Caco-2 (cell line): ENCODE data around the gene WIPF2. TPM values are rescaled to one million over a fixed set of nuclear protein-coding genes. Genes with fewer than 3 reads are reported as not detected.
"Not testable (repeated sequence)": the region's sequence is repeated elsewhere in the genome, so short reads cannot be mapped to it uniquely, and the experiment has no call there.

Experiments
- BruUV-seq: library from RNA; stranded (reverse); fragments of 400-500 nt; replicated peaks from 2 replicates; lab custom pipeline; 2021; lab: Mats Ljungman, UMichigan
- CTCF ChIA-PET: fragments of 300-600 bp; sonication (Branson Sonifier 250); formaldehyde crosslinking; loops from one replicate; lab custom pipeline; 2022; ENCODE audit warnings: antibody characterized with exemption; lab: Charles Lee
- POLR2A ChIA-PET: fragments of 300-600 bp; sonication (Branson Sonifier 250); formaldehyde crosslinking; loops from one replicate; lab custom pipeline; 2022; ENCODE audit warnings: antibody characterized with exemption; lab: Charles Lee
- DNase-seq, 2 experiments: peaks; one replicate each; pipeline versions ENCODE4 v3.0.0 to v3.0.0-alpha.2; 2020 to 2022
- H3K27me3 ChIP-seq: replicated peaks from 2 replicates; pipeline ENCODE4 v1.6.0; 2011; ENCODE audit warnings: low read length; ENCODE audit not compliant: control insufficient read depth, insufficient read depth
- H3K36me3 ChIP-seq: 2 replicates; pipeline ENCODE4 v1.5.1; 2011; ENCODE audit warnings: low read length; ENCODE audit not compliant: control insufficient read depth, insufficient read depth
- H3K4me1 ChIP-seq: fragments of 250-450 bp; sonication (Bioruptor Pico); 2 replicates; pipeline ENCODE4 v1.5.1; 2020; ENCODE audit warnings: mild to moderate bottlenecking
- H3K4me3 ChIP-seq: 2 replicates; pipeline ENCODE4 v1.5.1; 2011; ENCODE audit warnings: low read depth, mild to moderate bottlenecking, control low read depth, low read length
- H3K9me3 ChIP-seq: fragments of 250-450 bp; sonication (Bioruptor Pico); 2 replicates; pipeline ENCODE4 v1.5.1; 2020; ENCODE audit warnings: mild to moderate bottlenecking, moderate library complexity
- H3K27ac Mint-ChIP-seq: one replicate; pipeline ENCODE4 v1.8.0; 2022; ENCODE audit warnings: mixed read lengths; ENCODE audit not compliant: unreplicated experiment
- H3K27me3 Mint-ChIP-seq: one replicate; pipeline ENCODE4 v1.8.0; 2022; ENCODE audit warnings: mixed read lengths; ENCODE audit not compliant: insufficient read depth, unreplicated experiment
- H3K36me3 Mint-ChIP-seq: one replicate; pipeline ENCODE4 v1.8.0; 2022; ENCODE audit warnings: mild to moderate bottlenecking, mixed read lengths; ENCODE audit not compliant: insufficient read depth, unreplicated experiment
- H3K4me1 Mint-ChIP-seq: one replicate; pipeline ENCODE4 v1.8.0; 2022; ENCODE audit warnings: low read depth, mixed read lengths; ENCODE audit not compliant: unreplicated experiment
- H3K4me3 Mint-ChIP-seq: one replicate; pipeline ENCODE4 v1.8.0; 2022; ENCODE audit warnings: mild to moderate bottlenecking, moderate library complexity, mixed read lengths; ENCODE audit not compliant: unreplicated experiment
- H3K9me3 Mint-ChIP-seq: one replicate; pipeline ENCODE4 v1.8.0; 2022; ENCODE audit warnings: mixed read lengths; ENCODE audit not compliant: unreplicated experiment
- intact Hi-C: fragments of 100-400 bp; cut with micrococcal nuclease; formaldehyde crosslinking; loops from one replicate; pipeline ENCODE4 v1.10.0; 2022; ENCODE audit not compliant: unreplicated experiment
- total RNA-seq: library from RNA; stranded (reverse); gene quantifications from 2 replicates; pipeline ENCODE4 v1.2.3, GENCODE V29; 2022
- TF ChIP-seq, protein P1 (sequence below), 2 experiments: fragments of 200-600 bp in 1 of 2; IDR thresholded peaks; 1 replicate in 1 of 2; 2 replicates in 1 of 2; pipeline versions ENCODE4 v1.5.1 to v1.8.0; 2011 to 2022; ENCODE audit warnings: antibody characterized with exemption in 1 of 2, control low read depth in 1 of 2, inconsistent platforms in 1 of 2, low read depth in 1 of 2, low read length in 1 of 2, mild to moderate bottlenecking in 1 of 2, moderate library complexity in 1 of 2; ENCODE audit not compliant: insufficient read depth in 1 of 2, severe bottlenecking in 1 of 2, unreplicated experiment in 1 of 2

Gene WIPF2
- total RNA-seq, 1 experiment from 2014 or later: 33.4 TPM

DNA sequence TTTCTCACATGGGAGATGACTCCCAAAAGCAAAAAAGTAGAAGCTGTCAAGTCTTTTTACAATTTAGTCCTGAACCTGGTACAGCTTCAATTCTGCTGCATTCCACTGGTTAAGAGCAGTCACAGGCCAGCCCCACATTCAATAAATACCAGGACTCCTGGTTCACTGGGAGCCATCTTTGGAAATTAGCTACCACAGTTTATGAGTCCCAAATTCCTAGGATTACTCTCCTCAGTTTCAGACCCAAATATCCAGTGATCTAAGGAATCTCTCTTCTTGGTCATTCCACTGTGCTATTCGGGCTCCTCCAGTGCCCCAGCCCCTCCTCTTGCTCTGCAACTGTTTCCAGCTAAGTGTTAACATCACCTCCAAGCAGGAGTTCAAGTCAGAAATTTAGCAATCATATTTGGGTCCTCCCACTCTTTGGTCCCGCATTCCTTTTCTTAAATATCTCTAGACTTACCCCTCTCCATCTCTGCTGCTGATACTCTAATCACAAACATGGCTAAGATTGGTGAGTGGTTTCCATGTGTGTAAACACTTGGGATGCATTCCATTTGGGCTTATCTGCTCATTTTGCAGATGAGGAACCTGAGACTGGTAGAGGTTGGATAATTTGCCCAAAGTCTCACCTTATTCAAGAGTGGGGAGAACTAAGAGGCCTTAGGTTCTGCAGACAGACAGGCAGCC, 9.6 kb upstream of the WIPF2 start:
- TF ChIP-seq, protein P1, sequence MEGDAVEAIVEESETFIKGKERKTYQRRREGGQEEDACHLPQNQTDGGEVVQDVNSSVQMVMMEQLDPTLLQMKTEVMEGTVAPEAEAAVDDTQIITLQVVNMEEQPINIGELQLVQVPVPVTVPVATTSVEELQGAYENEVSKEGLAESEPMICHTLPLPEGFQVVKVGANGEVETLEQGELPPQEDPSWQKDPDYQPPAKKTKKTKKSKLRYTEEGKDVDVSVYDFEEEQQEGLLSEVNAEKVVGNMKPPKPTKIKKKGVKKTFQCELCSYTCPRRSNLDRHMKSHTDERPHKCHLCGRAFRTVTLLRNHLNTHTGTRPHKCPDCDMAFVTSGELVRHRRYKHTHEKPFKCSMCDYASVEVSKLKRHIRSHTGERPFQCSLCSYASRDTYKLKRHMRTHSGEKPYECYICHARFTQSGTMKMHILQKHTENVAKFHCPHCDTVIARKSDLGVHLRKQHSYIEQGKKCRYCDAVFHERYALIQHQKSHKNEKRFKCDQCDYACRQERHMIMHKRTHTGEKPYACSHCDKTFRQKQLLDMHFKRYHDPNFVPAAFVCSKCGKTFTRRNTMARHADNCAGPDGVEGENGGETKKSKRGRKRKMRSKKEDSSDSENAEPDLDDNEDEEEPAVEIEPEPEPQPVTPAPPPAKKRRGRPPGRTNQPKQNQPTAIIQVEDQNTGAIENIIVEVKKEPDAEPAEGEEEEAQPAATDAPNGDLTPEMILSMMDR (IDR thresholded peaks at IDR 0.05; ENCODE audit: insufficient read depth in 1 of 2, low read depth in 1 of 2, low read length in 1 of 2, severe bottlenecking in 1 of 2, unreplicated experiment in 1 of 2): no peak
- H3K36me3 Mint-ChIP-seq: no peaks in the 10 kb centered on the region
- H3K9me3 Mint-ChIP-seq: no peaks in the 10 kb centered on the region
- peaks cover 9% of the 10 kb centered on the region for H3K4me1 Mint-ChIP-seq
- intact Hi-C loops: loop anchor here (10.0 kb wide), 1 partner anchor 145 kb away; no protein-coding TSS in a partner anchor
- H3K27me3 Mint-ChIP-seq: no peaks in the 10 kb centered on the region
- no peak overlapping the region for H3K4me3 ChIP-seq
- ChIA-PET CTCF (interaction anchor here (0.6 to 3.5 kb wide), 8 partner anchors 9 to 157 kb away, joined by 3 to 29 read pairs (median 4); partner anchors contain the start of gene WIPF2), POLR2A (interaction anchor here (1.3 kb wide), 1 partner anchor 9 kb away, joined by 17 read pairs; the partner anchor contains the start of gene WIPF2)
- peaks cover 12% of the 10 kb centered on the region for H3K4me1 ChIP-seq
- H3K36me3 ChIP-seq: no peaks in the 10 kb centered on the region
- no peaks in the 10 kb centered on the region for H3K9me3 ChIP-seq
- peak overlapping the region; percentile 42 for H3K27ac Mint-ChIP-seq
- H3K4me3 Mint-ChIP-seq: no peak overlapping the region
- H3K27me3 ChIP-seq: no peaks in the 10 kb centered on the region
- DNase-seq: no peak
- BruUV-seq: no TSS peak

GRCh38 chr17:40213914-40214313, 5.2 kb upstream of the WIPF2 start:
- POLR2A ChIA-PET: not testable (repeated sequence)

GRCh38 chr17:40218006-40218739, 931 bp upstream of the WIPF2 start:
- POLR2A ChIA-PET: interaction anchor here (0.5 to 2.5 kb wide), 11 partner anchors 9 to 238 kb away, joined by 3 to 17 read pairs (median 4); partner anchors contain the start of genes CDC6, MED24, PSMD3 and TOP2A
- H3K27me3 Mint-ChIP-seq: no peaks in the 10 kb centered on the region
- H3K36me3 ChIP-seq: no peaks in the 10 kb centered on the region
- H3K27ac Mint-ChIP-seq: peak overlapping the region; percentile 94
- peak overlapping the region; percentile 91 for H3K4me3 Mint-ChIP-seq
- no peaks in the 10 kb centered on the region for H3K9me3 ChIP-seq
- H3K9me3 Mint-ChIP-seq: no peaks in the 10 kb centered on the region
- CTCF ChIA-PET: interaction anchor here (0.6 to 2.3 kb wide), 20 partner anchors 9 to 310 kb away, joined by 3 to 29 read pairs (median 5); partner anchors contain the start of genes CASC3, CDC6 and NR1D1
- H3K4me3 ChIP-seq: no peak overlapping the region
- H3K27me3 ChIP-seq: no peaks in the 10 kb centered on the region
- intact Hi-C loops: loop anchor here (2.0 kb wide), 1 partner anchor 15 kb away; no protein-coding TSS in a partner anchor
- H3K36me3 Mint-ChIP-seq: peaks cover 9% of the 10 kb centered on the region
- no peak for DNase-seq
- TF ChIP-seq, protein P1 (IDR thresholded peaks at IDR 0.05; ENCODE audit: insufficient read depth in 1 of 2, low read depth in 1 of 2, low read length in 1 of 2, severe bottlenecking in 1 of 2, unreplicated experiment in 1 of 2): no peak
- H3K4me1 ChIP-seq: no peaks in the 10 kb centered on the region; the same call in 1 of the 2 replicates
- BruUV-seq: no TSS peak
- peaks cover 13% of the 10 kb centered on the region for H3K4me1 Mint-ChIP-seq

More at GRCh38 chr17:40213914-40214313, 5.2 kb upstream of the WIPF2 start:
- H3K27me3 ChIP-seq, CTCF ChIA-PET, DNase-seq, H3K9me3 ChIP-seq, H3K27ac Mint-ChIP-seq, H3K4me3 ChIP-seq, H3K9me3 Mint-ChIP-seq, H3K4me3 Mint-ChIP-seq, H3K36me3 Mint-ChIP-seq, H3K27me3 Mint-ChIP-seq, BruUV-seq, H3K36me3 ChIP-seq, intact Hi-C loops: not testable (repeated sequence)
- H3K4me1 Mint-ChIP-seq: peaks cover 15% of the 10 kb centered on the region
- H3K4me1 ChIP-seq: peaks cover 12% of the 10 kb centered on the region
